Body of pancreas (tissue), 4 donors: Measurements from ENCODE around the gene DOCK3.

ENCODE experiments used
- POLR2A ChIP-seq, 3 donors: fragments of 450-650 bp; IDR thresholded peaks; one replicate each; pipeline ENCODE4 v1.6.1; 2016; ENCODE audit warnings: antibody characterized with exemption in 3 of 3, mild to moderate bottlenecking in 2 of 3
- TF ChIP-seq, protein P1 (sequence below), 7 experiments: fragments of 450-650 bp in 4 of 7; fragments of 200-600 bp in 3 of 7; sonication (generic) in 3 of 7; IDR thresholded peaks; one replicate each; pipeline ENCODE4 v1.5.1; 2016 to 2019; ENCODE audit warnings: antibody characterized with exemption in 7 of 7

DNA sequence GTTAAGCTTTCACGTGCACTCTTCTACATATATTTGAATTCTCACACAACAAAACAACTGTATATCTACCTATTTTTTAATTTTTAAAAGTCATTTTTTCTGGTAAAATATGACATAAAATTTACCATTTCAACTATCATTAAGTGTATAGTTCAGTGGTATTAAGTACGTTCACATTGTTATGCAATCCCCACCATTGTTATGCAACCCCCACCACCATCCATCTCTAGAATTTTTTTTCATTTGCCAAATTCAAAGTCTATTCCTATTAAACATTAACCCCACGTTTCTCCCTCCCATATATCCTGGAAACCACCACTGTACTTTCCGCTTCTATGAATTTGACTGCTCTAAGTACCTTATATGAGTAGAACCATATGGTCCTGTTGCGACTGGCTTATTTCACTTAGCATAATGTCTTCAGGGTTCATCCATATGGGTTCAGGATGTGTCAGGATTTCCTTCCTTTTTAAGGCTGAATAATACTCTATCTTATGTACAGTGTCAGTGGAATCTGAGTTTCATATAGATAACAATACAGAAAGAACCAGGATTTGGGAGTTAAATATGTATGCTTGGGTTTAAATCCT is 279.2 kb downstream of the DOCK3 start:
- TF ChIP-seq, protein P1, sequence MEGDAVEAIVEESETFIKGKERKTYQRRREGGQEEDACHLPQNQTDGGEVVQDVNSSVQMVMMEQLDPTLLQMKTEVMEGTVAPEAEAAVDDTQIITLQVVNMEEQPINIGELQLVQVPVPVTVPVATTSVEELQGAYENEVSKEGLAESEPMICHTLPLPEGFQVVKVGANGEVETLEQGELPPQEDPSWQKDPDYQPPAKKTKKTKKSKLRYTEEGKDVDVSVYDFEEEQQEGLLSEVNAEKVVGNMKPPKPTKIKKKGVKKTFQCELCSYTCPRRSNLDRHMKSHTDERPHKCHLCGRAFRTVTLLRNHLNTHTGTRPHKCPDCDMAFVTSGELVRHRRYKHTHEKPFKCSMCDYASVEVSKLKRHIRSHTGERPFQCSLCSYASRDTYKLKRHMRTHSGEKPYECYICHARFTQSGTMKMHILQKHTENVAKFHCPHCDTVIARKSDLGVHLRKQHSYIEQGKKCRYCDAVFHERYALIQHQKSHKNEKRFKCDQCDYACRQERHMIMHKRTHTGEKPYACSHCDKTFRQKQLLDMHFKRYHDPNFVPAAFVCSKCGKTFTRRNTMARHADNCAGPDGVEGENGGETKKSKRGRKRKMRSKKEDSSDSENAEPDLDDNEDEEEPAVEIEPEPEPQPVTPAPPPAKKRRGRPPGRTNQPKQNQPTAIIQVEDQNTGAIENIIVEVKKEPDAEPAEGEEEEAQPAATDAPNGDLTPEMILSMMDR (IDR thresholded peaks at IDR 0.05): no peak
- no peak for TF ChIP-seq POLR2A (IDR thresholded peaks at IDR 0.05)
